GM23248 (cell line): ENCODE results near the gene PPP1R16B. TPM values are rescaled to one million over a fixed set of nuclear protein-coding genes. Genes with fewer than 3 reads are reported as not detected.

Source experiments
- DNase-seq: peaks from one replicate; pipeline ENCODE4 v3.0.0-alpha.2; 2015
- H2AFZ ChIP-seq: fragments of 200-600 bp; sonication (generic); 2 replicates; pipeline ENCODE4 v1.6.1; 2016; ENCODE audit warnings: antibody characterized with exemption
- H3F3A ChIP-seq: fragments of 200-600 bp; sonication (generic); 2 replicates; pipeline ENCODE4 v1.6.1; 2016; ENCODE audit warnings: mild to moderate bottlenecking, antibody characterized with exemption, mixed run types; ENCODE audit not compliant: insufficient read depth
- H3K27ac ChIP-seq: fragments of 200-600 bp; sonication (generic); 2 replicates; pipeline ENCODE4 v1.5.1; 2016; ENCODE audit warnings: mild to moderate bottlenecking
- H3K27me3 ChIP-seq: fragments of 200-600 bp; sonication (generic); replicated peaks from 2 replicates; pipeline ENCODE4 v1.6.1; 2016; ENCODE audit warnings: mild to moderate bottlenecking; ENCODE audit not compliant: insufficient read depth
- H3K36me3 ChIP-seq: fragments of 200-600 bp; sonication (generic); 2 replicates; pipeline ENCODE4 v1.6.1; 2016; ENCODE audit warnings: low read depth, mild to moderate bottlenecking
- H3K4me1 ChIP-seq: fragments of 200-600 bp; sonication (generic); 2 replicates; pipeline ENCODE4 v1.6.1; 2016; ENCODE audit warnings: mild to moderate bottlenecking; ENCODE audit not compliant: insufficient read depth
- H3K4me2 ChIP-seq: fragments of 200-600 bp; sonication (generic); one replicate; pipeline ENCODE4 v1.6.1; 2016; ENCODE audit warnings: mild to moderate bottlenecking; ENCODE audit not compliant: unreplicated experiment
- H3K4me3 ChIP-seq: fragments of 200-600 bp; sonication (generic); 2 replicates; pipeline ENCODE4 v1.5.1; 2016; ENCODE audit warnings: mild to moderate bottlenecking
- H3K79me2 ChIP-seq: fragments of 200-600 bp; sonication (generic); 2 replicates; pipeline ENCODE4 v1.6.1; 2016; ENCODE audit warnings: mild to moderate bottlenecking; ENCODE audit not compliant: insufficient read depth
- H3K9ac ChIP-seq: fragments of 200-600 bp; sonication (generic); 2 replicates; pipeline ENCODE4 v1.6.1; 2016; ENCODE audit warnings: mild to moderate bottlenecking
- H3K9me2 ChIP-seq: fragments of 200-600 bp; sonication (generic); 2 replicates; pipeline ENCODE4 v1.6.1; 2016; ENCODE audit warnings: mixed run types, mild to moderate bottlenecking, moderate library complexity; ENCODE audit not compliant: insufficient read depth
- H3K9me3 ChIP-seq: fragments of 200-600 bp; sonication (generic); one replicate; pipeline ENCODE4 v1.6.1; 2017; ENCODE audit warnings: low read depth
- H4K20me1 ChIP-seq: fragments of 200-600 bp; sonication (generic); 2 replicates; pipeline ENCODE4 v1.6.0; 2016; ENCODE audit not compliant: insufficient read depth
- EZH2 ChIP-seq: fragments of 200-600 bp; sonication (generic); IDR thresholded peaks from 2 replicates; pipeline ENCODE4 v1.6.1; 2018; ENCODE audit warnings: antibody characterized with exemption, mild to moderate bottlenecking; ENCODE audit not compliant: insufficient read depth, poor library complexity, severe bottlenecking
- EZH2phosphoT487 ChIP-seq: fragments of 200-600 bp; sonication (generic); IDR thresholded peaks from 2 replicates; pipeline ENCODE4 v1.6.1; 2018; ENCODE audit warnings: antibody characterized with exemption, moderate library complexity, mild to moderate bottlenecking, low read depth; ENCODE audit not compliant: insufficient read depth
- WGBS, 2 experiments: methylation state at CpG; one replicate each; pipeline ENCODE4 v1.1.6; 2015 to 2017; ENCODE audit warnings: low lambda C conversion rate in 2 of 2, low coverage in 1 of 2; ENCODE audit errors: missing lambda C conversion rate in 2 of 2; 5-methylcytosine and 5-hydroxymethylcytosine counted together
- in situ Hi-C: fragments of 300-500 bp; cut with MboI; formaldehyde crosslinking; loops from 2 replicates; pipeline ENCODE4 v1.15.0; 2020
- polyA plus RNA-seq: library from polyadenylated mRNA; unstranded; fragments of >200 nt; fragmentation: Nextera tagmentation; extraction: Ambion mirVana; gene quantifications from 2 replicates; pipeline ENCODE4 v1.2.1, GENCODE V29; 2016
- total RNA-seq: library from RNA; depleted of rRNA; stranded (reverse); fragments of >200 nt; shearing (Covaris generic); gene quantifications from 2 replicates; pipeline ENCODE4 v1.2.3, GENCODE V29; 2014

Gene PPP1R16B
- total and polyA plus RNA-seq, 2 experiments from 2014 or later, result not detected

DNA sequence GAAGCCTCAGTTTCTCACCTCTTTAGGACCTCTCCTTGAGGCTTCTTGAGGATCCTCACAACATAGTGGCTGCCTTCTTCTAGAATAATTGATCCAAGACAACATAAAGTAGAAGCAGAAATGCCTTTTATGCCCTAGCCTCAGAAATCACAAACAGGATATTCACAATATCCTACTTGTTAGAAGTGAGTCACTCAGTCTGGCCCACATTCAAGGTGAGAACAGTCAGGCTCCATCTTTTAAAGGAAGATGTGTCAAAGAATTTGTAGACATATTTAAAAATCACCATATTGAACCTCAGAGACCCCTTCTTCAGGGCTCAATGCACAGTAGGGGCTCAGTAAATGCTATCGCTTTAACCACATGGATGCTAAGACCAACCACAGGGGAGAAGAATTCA lies 99.9 kb downstream of the PPP1R16B start:
- no peak overlapping the region for H3K4me3 ChIP-seq
- H3F3A ChIP-seq, result no peaks in the 10 kb centered on the region
- H2AFZ ChIP-seq, result no peak overlapping the region
- DNase-seq, result no peak
- no peaks in the 10 kb centered on the region for H3K4me1 ChIP-seq
- H4K20me1 ChIP-seq, result no peaks in the 10 kb centered on the region
- no peaks in the 10 kb centered on the region for H3K79me2 ChIP-seq
- no peak overlapping the region for H3K4me2 ChIP-seq
- TF ChIP-seq EZH2phosphoT487 (no peak), EZH2 (no peak)
- H3K36me3 ChIP-seq, result no peaks in the 10 kb centered on the region
- in situ Hi-C loops, result loop anchor here (10.0 kb wide), 1 partner anchor 261 kb away; no protein-coding TSS in a partner anchor
- H3K9ac ChIP-seq, result no peak overlapping the region
- H3K9me2 ChIP-seq, result no peaks in the 10 kb centered on the region
- H3K27ac ChIP-seq, result no peak overlapping the region
- peaks cover 23% of the 10 kb centered on the region for H3K27me3 ChIP-seq
- H3K9me3 ChIP-seq, result no peaks in the 10 kb centered on the region
- 44% methylated on average over 1 of the region's 1 CpG for WGBS, 2 experiments

DNA sequence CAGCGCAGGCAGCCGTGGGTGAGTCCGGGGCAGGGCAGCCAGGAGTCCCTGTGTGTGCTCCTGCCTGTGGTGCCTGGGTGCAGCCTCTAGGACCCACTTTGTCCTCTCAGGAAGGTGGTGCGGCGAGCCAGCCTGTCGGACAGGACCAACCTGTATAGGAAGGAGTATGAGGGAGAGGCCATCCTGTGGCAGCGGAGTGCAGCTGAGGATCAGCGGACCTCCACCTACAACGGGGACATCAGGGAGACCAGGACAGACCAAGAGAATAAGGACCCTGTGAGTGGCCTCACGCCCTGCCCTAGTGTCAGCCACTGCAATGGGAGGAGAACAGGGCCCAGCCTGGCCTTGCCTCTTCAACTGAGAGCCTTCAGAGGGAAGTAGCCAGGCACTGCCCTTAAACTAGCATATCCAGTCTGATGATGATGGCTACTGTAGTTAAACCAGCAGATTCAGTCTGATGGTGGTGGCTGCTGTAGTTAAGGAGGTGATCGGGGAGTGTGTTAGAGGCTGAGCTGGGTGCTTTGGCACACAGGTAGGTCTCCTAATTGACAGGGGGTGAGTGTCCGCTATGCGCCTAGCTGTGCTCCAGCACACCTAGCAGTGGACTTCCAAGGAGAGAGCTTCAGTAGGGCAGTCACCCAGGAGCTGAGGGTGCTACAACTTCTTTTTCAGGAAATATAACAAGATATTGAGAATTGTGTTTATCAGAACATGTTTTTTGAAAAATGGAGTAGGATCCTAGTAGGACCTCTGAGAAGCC lies 102.6 kb downstream of the PPP1R16B start:
- H3K9me3 ChIP-seq, result no peaks in the 10 kb centered on the region
- no peak overlapping the region for H2AFZ ChIP-seq
- H3K9me2 ChIP-seq, result no peaks in the 10 kb centered on the region
- in situ Hi-C loops, result loop anchor here (10.0 kb wide), 1 partner anchor 263 kb away; no protein-coding TSS in a partner anchor
- no peaks in the 10 kb centered on the region for H3K79me2 ChIP-seq
- H3F3A ChIP-seq, result no peaks in the 10 kb centered on the region
- no peaks in the 10 kb centered on the region for H3K36me3 ChIP-seq
- H3K4me1 ChIP-seq, result no peaks in the 10 kb centered on the region
- WGBS, 2 experiments, result 63 to 73% methylated on average over 13 of the region's 13 CpGs
- peaks cover 10% of the 10 kb centered on the region for H3K27me3 ChIP-seq
- no peak overlapping the region for H3K4me3 ChIP-seq
- H3K9ac ChIP-seq, result no peak overlapping the region
- no peak for DNase-seq
- H3K4me2 ChIP-seq, result no peak overlapping the region
- no peak overlapping the region for H3K27ac ChIP-seq
- no peak for TF ChIP-seq EZH2phosphoT487
- no peak for TF ChIP-seq EZH2
- H4K20me1 ChIP-seq, result no peaks in the 10 kb centered on the region

DNA sequence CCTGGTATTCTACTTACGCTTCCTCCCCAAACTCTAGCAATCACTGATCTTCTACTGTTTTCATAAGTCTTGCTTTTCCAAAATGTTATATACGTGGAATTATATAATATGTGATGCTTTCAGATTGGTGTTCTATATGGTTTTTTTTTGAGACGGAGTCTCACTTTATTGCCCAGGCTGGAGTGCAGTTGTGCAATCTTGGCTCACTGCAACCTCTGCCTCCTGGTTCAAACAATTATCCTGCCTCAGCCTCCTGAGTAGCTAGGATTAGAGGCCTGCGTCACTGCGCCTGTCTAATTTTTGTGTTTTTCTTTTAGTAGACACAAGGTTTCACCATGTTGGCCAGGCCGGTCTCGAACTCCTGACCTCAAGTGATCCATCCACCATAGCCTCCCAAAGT lies 109.9 kb downstream of the PPP1R16B start:
- Histone ChIP-seq H3K9me2 (no peaks in the 10 kb centered on the region), H3K27ac (no peak overlapping the region), H3K4me1 (no peaks in the 10 kb centered on the region), H3K27me3 (peaks cover 31% of the 10 kb centered on the region), H3K36me3 (no peaks in the 10 kb centered on the region), H3F3A (no peaks in the 10 kb centered on the region), H3K4me2 (no peak overlapping the region), H3K9ac (no peak overlapping the region), H2AFZ (no peak overlapping the region), H3K79me2 (no peaks in the 10 kb centered on the region), H4K20me1 (no peaks in the 10 kb centered on the region), H3K4me3 (no peak overlapping the region), H3K9me3 (no peaks in the 10 kb centered on the region)
- in situ Hi-C loops, result no loop called here
- no peak for TF ChIP-seq EZH2phosphoT487
- TF ChIP-seq EZH2, result no peak
- 72% methylated on average over 7 of the region's 7 CpGs for WGBS, 2 experiments
- no peak for DNase-seq

DNA sequence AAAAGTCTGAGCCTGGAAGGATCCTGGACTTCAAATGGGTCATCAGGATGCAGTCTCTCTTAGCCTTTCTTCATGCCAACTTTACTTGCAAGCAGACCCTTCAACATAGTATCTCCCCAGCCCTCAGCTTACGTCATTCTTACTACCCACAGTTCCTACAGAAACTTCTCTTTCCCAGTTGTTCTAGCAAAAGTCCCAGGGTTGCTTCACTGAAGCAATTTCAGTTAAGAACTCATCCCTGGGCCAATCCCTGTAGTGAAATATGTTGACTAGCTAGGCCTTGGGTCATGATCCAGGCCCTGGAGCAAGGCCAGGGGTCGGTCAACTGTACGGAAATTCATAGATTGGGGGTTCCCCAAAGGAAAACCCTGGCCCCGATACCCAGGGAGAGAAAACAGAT lies 112.2 kb downstream of the PPP1R16B start:
- H4K20me1 ChIP-seq, result no peaks in the 10 kb centered on the region
- no peak overlapping the region for H3K9ac ChIP-seq
- 56 to 61% methylated on average over 4 of the region's 4 CpGs for WGBS, 2 experiments
- H3K27me3 ChIP-seq, result peaks cover 47% of the 10 kb centered on the region
- H3K4me2 ChIP-seq, result no peak overlapping the region
- no peak overlapping the region for H3K27ac ChIP-seq
- in situ Hi-C loops, result no loop called here
- no peak for DNase-seq
- no peaks in the 10 kb centered on the region for H3K79me2 ChIP-seq
- H3K9me3 ChIP-seq, result no peaks in the 10 kb centered on the region
- H3F3A ChIP-seq, result no peaks in the 10 kb centered on the region
- no peak overlapping the region for H3K4me3 ChIP-seq
- TF ChIP-seq EZH2phosphoT487 (no peak), EZH2 (no peak)
- H3K36me3 ChIP-seq, result no peaks in the 10 kb centered on the region
- no peak overlapping the region for H2AFZ ChIP-seq
- no peaks in the 10 kb centered on the region for H3K4me1 ChIP-seq
- H3K9me2 ChIP-seq, result no peaks in the 10 kb centered on the region
